Measurements from ENCODE around the gene MOCOS. TPM values are rescaled to one million over a fixed set of nuclear protein-coding genes. Genes with fewer than 3 reads are reported as not detected.

The MOCOS gene
- total and polyA plus RNA-seq, 2 of the 13 experiments (the other 11 are each of a cell fraction or from before 2014, with no cell fraction given): 7.7 to 15.4 TPM

GRCh38 chr18:36176177-36176584, 11.1 kb upstream of the MOCOS start (continued):
- peak; percentile 87 for TF ChIP-seq POGZ (CRISPR knock-in tag; IDR thresholded peaks at IDR 0.05)
- TF ChIP-seq GMEB2 (CRISPR knock-in tag; IDR thresholded peaks at IDR 0.05; ENCODE audit: low read depth): no peak
- TF ChIP-seq RELA (CRISPR knock-in tag; IDR thresholded peaks at IDR 0.05): no peak
- peak; percentile 60; the same call in 1 of the 2 replicates for TF ChIP-seq SP4 (CRISPR knock-in tag; IDR thresholded peaks at IDR 0.05)
- no peak for TF ChIP-seq ZNF691 (CRISPR knock-in tag; IDR thresholded peaks at IDR 0.05; ENCODE audit: borderline replicate concordance, low read depth)
- peak; percentile 79 for TF ChIP-seq ZKSCAN8 (CRISPR knock-in tag; IDR thresholded peaks at IDR 0.05; ENCODE audit: borderline replicate concordance)
- no peak for TF ChIP-seq ZNF160 (CRISPR knock-in tag; IDR thresholded peaks at IDR 0.05)
- no peak for TF ChIP-seq MLLT10 (CRISPR knock-in tag; IDR thresholded peaks at IDR 0.05)
- peak; percentile 78 for TF ChIP-seq SPEN (CRISPR knock-in tag; IDR thresholded peaks at IDR 0.05; ENCODE audit: low read depth)
- peak; percentile 88; the same call in 1 of the 2 replicates for TF ChIP-seq ZNF788 (CRISPR knock-in tag; IDR thresholded peaks at IDR 0.05; ENCODE audit: borderline replicate concordance)
- no peak for TF ChIP-seq NFE2L2 (IDR thresholded peaks at IDR 0.05; ENCODE audit: low read length)
- no peak for TF ChIP-seq ZNF10 (CRISPR knock-in tag; IDR thresholded peaks at IDR 0.05; ENCODE audit: borderline replicate concordance, low read depth)
- 0 out of 2 replicates have a peak, but pooled peaks have one; percentile 20 for TF ChIP-seq MED13 (CRISPR knock-in tag; IDR thresholded peaks at IDR 0.05)
- no peak for TF ChIP-seq ZNF513 (CRISPR knock-in tag; conservative IDR thresholded peaks at IDR 0.05)
- TF ChIP-seq ZNF441 (CRISPR knock-in tag; IDR thresholded peaks at IDR 0.05; ENCODE audit: borderline replicate concordance): peak; percentile 71
- no peak for TF ChIP-seq ZNF777 (CRISPR knock-in tag; IDR thresholded peaks at IDR 0.05)
- peak; percentile 87 for TF ChIP-seq KAT8 (CRISPR knock-in tag; IDR thresholded peaks at IDR 0.05)
- no peak for TF ChIP-seq ZNF580 (CRISPR knock-in tag; IDR thresholded peaks at IDR 0.05; ENCODE audit: borderline replicate concordance, low read depth)
- peak; percentile 65; the same call in 1 of the 2 replicates for TF ChIP-seq MEIS2 (CRISPR knock-in tag; IDR thresholded peaks at IDR 0.05)
- no peak for TF ChIP-seq SNRNP70 (IDR thresholded peaks at IDR 0.05; ENCODE audit: low read depth, low read length)
- no peak for TF ChIP-seq ZNF354B (CRISPR knock-in tag; IDR thresholded peaks at IDR 0.05)
- no peak for TF ChIP-seq MATR3 (CRISPR knock-in tag; IDR thresholded peaks at IDR 0.05)
- peak; percentile 89 for TF ChIP-seq MEF2D (CRISPR knock-in tag; IDR thresholded peaks at IDR 0.05)
- TF ChIP-seq STAG1 (CRISPR knock-in tag; IDR thresholded peaks at IDR 0.05): 0 out of 2 replicates have a peak, but pooled peaks have one; percentile 11
- no peak for TF ChIP-seq ZNF33B (CRISPR knock-in tag; IDR thresholded peaks at IDR 0.05)
- TF ChIP-seq ZNF713 (CRISPR knock-in tag; IDR thresholded peaks at IDR 0.05): no peak
- peak; percentile 46 for TF ChIP-seq MED8 (CRISPR knock-in tag; IDR thresholded peaks at IDR 0.05; ENCODE audit: insufficient replicate concordance)
- TF ChIP-seq ATF4 (CRISPR knock-in tag; IDR thresholded peaks at IDR 0.05): peak in 1 of 2 experiments; percentile 89; a peak in 2 of 4 replicates
- TF ChIP-seq MIER2 (CRISPR knock-in tag; IDR thresholded peaks at IDR 0.05): peak; percentile 76; the same call in 1 of the 2 replicates
